Ovary (tissue), 9 donors: ENCODE data around the gene C1orf159. TPM values are rescaled to one million over a fixed set of nuclear protein-coding genes. Genes with fewer than 3 reads are reported as not detected.

ENCODE experiments used
- DNase-seq, 5 donors: peaks; one replicate each; pipeline ENCODE4 v3.0.0-alpha.2; 2019 to 2020
- H3K27ac ChIP-seq, 2 donors: fragments of 200-600 bp; one replicate each; pipeline versions ENCODE4 v1.5.1 to v1.8.0; 2019 to 2022
- H3K27me3 ChIP-seq: fragments of 200-600 bp; one replicate; pipeline ENCODE4 v1.8.0; 2022
- H3K36me3 ChIP-seq: fragments of 200-600 bp; sonication (generic); one replicate; pipeline ENCODE4 v1.5.1; 2019
- H3K4me1 ChIP-seq: one replicate; pipeline ENCODE4 v1.8.1; 2013; ENCODE audit warnings: mild to moderate bottlenecking, moderate library complexity; ENCODE audit not compliant: insufficient read depth
- H3K4me3 ChIP-seq: fragments of 200-600 bp; sonication (generic); one replicate; pipeline ENCODE4 v1.5.1; 2017
- H3K9me3 ChIP-seq, 2 donors: fragments of 200-600 bp in 1 of 2; sonication (generic) in 1 of 2; one replicate each; pipeline versions ENCODE4 v1.5.1 to v1.8.1; 2013 to 2019; ENCODE audit warnings: mild to moderate bottlenecking in 1 of 2, moderate library complexity in 1 of 2
- CTCF ChIP-seq, 3 donors: fragments of 450-650 bp in 2 of 3; fragments of 200-600 bp in 1 of 3; IDR thresholded peaks; one replicate each; pipeline versions ENCODE4 v1.5.1 to v1.8.0; 2016 to 2022; ENCODE audit warnings: antibody characterized with exemption in 3 of 3, mild to moderate bottlenecking in 1 of 3
- EP300 ChIP-seq: sonication (generic); formaldehyde crosslinking; IDR thresholded peaks from one replicate; pipeline ENCODE4 v1.6.1; 2017; ENCODE audit warnings: antibody characterized with exemption
- POLR2A ChIP-seq: fragments of 450-650 bp; IDR thresholded peaks from one replicate; pipeline ENCODE4 v1.6.1; 2017; ENCODE audit warnings: antibody characterized with exemption, mild to moderate bottlenecking, moderate library complexity
- WGBS, 3 donors: extraction: QIAGEN DNeasy Blood & Tissue Kit in 1 of 3; methylation state at CpG; one replicate each; pipeline versions ENCODE4 v1.1.5 to v1.1.7; 2013 to 2017; 5-methylcytosine and 5-hydroxymethylcytosine counted together
- intact Hi-C, 4 donors: fragments of 100-400 bp; cut with DNase I; formaldehyde crosslinking; loops; one replicate each; pipeline versions ENCODE4 v1.11.0 to v1.15.1; 2022 to 2023
- polyA plus RNA-seq, 2 donors: library from polyadenylated mRNA; stranded (reverse); fragments of 200-250 nt in 1 of 2; fragments of 350-450 nt in 1 of 2; fragmentation: Illumina TruSeq in 1 of 2; extraction: RNeasy Lipid Tissue Mini Kit (QIAGEN cat#74804) in 1 of 2; gene quantifications; one replicate each; pipeline ENCODE4 v1.2.3, GENCODE V29; 2013 to 2014
- total RNA-seq, 7 donors: library from RNA; depleted of rRNA in 2 of 7; stranded (reverse); fragments of >200 nt in 2 of 7; fragmentation: NEBNext Ultra II Directional in 3 of 7; extraction: Animal tissue kit (Norgen Biotek cat#: 25700) in 3 of 7; gene quantifications; one replicate each; pipeline versions ENCODE4 v1.1.0 to v1.2.4, GENCODE V29; 2016 to 2023
- donor health status: DM: no; HTN: no; CAD: no; lungs with moderate emphysema.
- donor health status: DM: no; HTN: no; CAD: no.
- donor health status: Bipolar disorder and iron deficiency.
- donor health status: DM: yes; HTN: yes; CAD: no.
- donor health status: DM: no; HTN: no; CAD: no.
- donor health status: DM: yes; HTN: yes; CAD: no.

The C1orf159 gene
- total and polyA plus RNA-seq, 9 donors = 0.28 to 22.1 (median 9.4) TPM

- no peaks in the 10 kb centered on the region for H3K27me3 ChIP-seq
These were observed 64.6 kb downstream of the C1orf159 start for GRCh38 chr1:1051127-1051810.

GRCh38 chr1:1050577-1051052 is 65.3 kb downstream of the C1orf159 start:
- WGBS, 3 donors = 91 to 95% (median 92%) methylated on average over 29 to 32 of the region's 32 CpGs
- H3K27ac ChIP-seq = no peak overlapping the region
- no peaks in the 10 kb centered on the region for H3K36me3 ChIP-seq
- no peaks in the 10 kb centered on the region for H3K4me1 ChIP-seq
- TF ChIP-seq CTCF (IDR thresholded peaks at IDR 0.05) = no peak
- TF ChIP-seq POLR2A = no peak
- no peak for TF ChIP-seq EP300
- DNase-seq = no peak
- H3K27me3 ChIP-seq = no peaks in the 10 kb centered on the region
- H3K4me3 ChIP-seq = no peak overlapping the region
- H3K9me3 ChIP-seq = no peaks in the 10 kb centered on the region
- intact Hi-C loops = no loop called here

More at GRCh38 chr1:1051127-1051810, 64.6 kb downstream of the C1orf159 start:
- TF ChIP-seq POLR2A = no peak
- no peak for TF ChIP-seq EP300
- TF ChIP-seq CTCF (IDR thresholded peaks at IDR 0.05) = no peak
- no peaks in the 10 kb centered on the region for H3K4me1 ChIP-seq
- H3K27ac ChIP-seq = no peak overlapping the region
- DNase-seq = no peak
- no peaks in the 10 kb centered on the region for H3K36me3 ChIP-seq
- H3K9me3 ChIP-seq = no peaks in the 10 kb centered on the region
- intact Hi-C loops = no loop called here
- H3K4me3 ChIP-seq = no peak overlapping the region
- WGBS, 3 donors = 89 to 94% (median 90%) methylated on average over 34 to 46 of the region's 46 CpGs

GRCh38 chr1:1049318-1050165 is 66.3 kb downstream of the C1orf159 start:
- no peaks in the 10 kb centered on the region for H3K36me3 ChIP-seq
- H3K9me3 ChIP-seq = no peaks in the 10 kb centered on the region
- H3K27me3 ChIP-seq = no peaks in the 10 kb centered on the region
- intact Hi-C loops = loop anchor here in 1 of 4 donors (10.0 kb wide), 1 partner anchor 245 kb away; no protein-coding TSS in a partner anchor
- 90 to 93% (median 91%) methylated on average over 51 to 57 of the region's 57 CpGs for WGBS, 3 donors
- no peak overlapping the region for H3K4me3 ChIP-seq
- DNase-seq = no peak
- no peak overlapping the region for H3K27ac ChIP-seq
- no peaks in the 10 kb centered on the region for H3K4me1 ChIP-seq
- no peak for TF ChIP-seq POLR2A
- no peak for TF ChIP-seq EP300
- no peak for TF ChIP-seq CTCF (IDR thresholded peaks at IDR 0.05)

- Histone ChIP-seq H3K36me3 (no peaks in the 10 kb centered on the region), H3K4me3 (no peak overlapping the region), H3K4me1 (no peaks in the 10 kb centered on the region), H3K27me3 (no peaks in the 10 kb centered on the region), H3K27ac (no peak overlapping the region), H3K9me3 (no peaks in the 10 kb centered on the region)
- intact Hi-C loops = loop anchor here in 1 of 4 donors (10.0 kb wide), 1 partner anchor 246 kb away; no protein-coding TSS in a partner anchor
- no peak for TF ChIP-seq POLR2A
- TF ChIP-seq CTCF (IDR thresholded peaks at IDR 0.05) = no peak
- no peak for TF ChIP-seq EP300
- WGBS, 3 donors = 90 to 91% (median 90%) methylated on average over 20 to 28 of the region's 28 CpGs
- no peak for DNase-seq
These were observed 67.1 kb downstream of the C1orf159 start for GRCh38 chr1:1048765-1049164.
